HG03469 (cell line): ENCODE data around the gene SPTLC3.

Experiments used
- ATAC-seq: cut with Tn5 transposase; IDR thresholded peaks from one replicate; pipeline ENCODE4 v1.9.1; 2021; ENCODE audit warnings: mild to moderate bottlenecking, moderate library complexity, moderate number of reproducible peaks; ENCODE audit not compliant: unreplicated experiment

Gene SPTLC3

GRCh38 chr20:12984069-12984765 lies 24.6 kb upstream of the SPTLC3 start:
- no peak for ATAC-seq

DNA sequence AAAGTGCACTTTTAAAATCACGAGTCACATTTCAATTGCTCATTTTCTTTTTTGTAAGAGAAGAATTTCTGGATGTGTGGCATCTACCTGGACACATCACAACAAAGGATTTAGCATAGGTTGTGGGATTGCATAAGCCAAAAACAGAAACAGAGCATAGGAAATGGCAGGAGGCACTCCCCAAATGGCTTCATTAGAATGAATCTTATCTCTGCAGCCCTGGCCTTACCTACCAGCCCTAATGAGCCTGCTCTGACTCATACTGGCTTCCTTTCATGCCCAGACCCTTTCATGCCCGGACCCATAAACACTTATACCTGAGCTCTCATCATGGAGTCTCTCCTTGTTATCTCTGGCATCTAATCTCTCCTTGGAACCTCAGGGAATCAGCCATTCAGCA lies 23.9 kb upstream of the SPTLC3 start:
- no peak for ATAC-seq

GRCh38 chr20:12987261-12987660 lies 21.5 kb upstream of the SPTLC3 start:
- ATAC-seq = no peak

DNA sequence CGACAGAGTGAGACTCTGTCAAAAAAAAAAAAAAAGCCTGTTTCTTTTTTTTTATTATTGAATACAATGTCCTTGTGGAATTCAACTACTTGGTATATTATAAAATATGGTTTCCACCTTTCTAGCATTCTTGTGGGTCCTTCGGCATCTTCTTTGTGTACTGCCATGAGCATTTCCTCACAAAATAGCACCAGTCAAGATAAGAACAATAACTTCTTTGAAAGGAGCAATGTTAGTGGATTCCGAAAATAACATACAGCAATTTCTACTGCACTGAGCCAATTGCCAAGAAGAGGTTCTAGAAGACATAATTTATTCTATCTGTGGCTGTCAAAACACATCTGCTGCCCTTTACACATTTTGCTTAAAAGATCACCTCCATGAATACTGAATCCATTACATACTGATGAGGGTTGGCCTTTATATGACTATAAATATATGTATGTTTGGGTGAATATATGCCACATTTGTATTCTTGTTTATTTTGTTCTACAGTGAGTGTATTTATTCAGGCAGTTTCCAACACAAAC lies 19.1 kb upstream of the SPTLC3 start:
- ATAC-seq = no peak

GRCh38 chr20:12997128-12997655 lies 11.6 kb upstream of the SPTLC3 start:
- ATAC-seq = no peak

- ATAC-seq = no peak
Observed at GRCh38 chr20:12998046-12998445, 10.7 kb upstream of the SPTLC3 start.

- no peak for ATAC-seq
Observed at GRCh38 chr20:12999201-12999600, 9.6 kb upstream of the SPTLC3 start.

DNA sequence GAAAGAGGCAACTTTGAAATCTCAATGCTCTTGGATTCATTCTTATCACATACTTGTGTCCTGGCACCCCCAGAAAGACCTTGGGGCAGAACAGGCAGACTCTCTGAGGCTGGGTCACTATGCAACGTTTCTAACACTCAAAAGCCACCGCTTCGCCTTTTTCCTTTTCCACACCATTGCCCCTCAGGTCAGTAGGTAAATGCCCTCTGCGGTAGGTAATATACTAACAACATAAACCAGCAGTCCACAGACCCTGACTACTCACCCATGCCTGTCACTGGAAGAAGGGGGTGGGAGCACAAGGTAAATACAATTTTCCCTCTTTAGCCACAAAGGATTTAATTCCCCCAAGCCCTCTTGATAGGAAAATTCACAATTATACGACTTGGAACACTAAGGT lies 6.5 kb upstream of the SPTLC3 start:
- no peak for ATAC-seq

DNA sequence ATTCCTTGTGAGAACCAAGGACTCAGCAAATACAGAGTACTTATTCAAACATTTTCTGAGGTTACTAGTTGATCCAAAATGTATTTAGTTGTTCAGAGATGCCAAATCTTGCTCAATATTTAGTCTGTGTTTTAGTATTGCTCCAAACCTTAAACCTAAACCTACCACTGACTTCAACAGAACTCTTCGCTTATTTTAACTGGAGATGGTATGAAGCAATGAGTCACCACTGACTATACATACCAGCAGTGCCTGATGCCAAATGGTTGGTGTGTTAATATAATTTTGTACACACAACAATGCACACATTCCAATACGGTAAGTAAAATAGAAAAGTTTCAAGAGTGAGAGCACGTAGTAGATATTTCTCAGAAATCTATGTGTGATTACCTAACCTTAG lies 1.9 kb upstream of the SPTLC3 start:
- ATAC-seq = no peak

GRCh38 chr20:13007596-13007995 lies 1.2 kb upstream of the SPTLC3 start:
- ATAC-seq = no peak

GRCh38 chr20:13009682-13010406 lies 1.1 kb downstream of the SPTLC3 start:
- peak; percentile 95 for ATAC-seq

DNA sequence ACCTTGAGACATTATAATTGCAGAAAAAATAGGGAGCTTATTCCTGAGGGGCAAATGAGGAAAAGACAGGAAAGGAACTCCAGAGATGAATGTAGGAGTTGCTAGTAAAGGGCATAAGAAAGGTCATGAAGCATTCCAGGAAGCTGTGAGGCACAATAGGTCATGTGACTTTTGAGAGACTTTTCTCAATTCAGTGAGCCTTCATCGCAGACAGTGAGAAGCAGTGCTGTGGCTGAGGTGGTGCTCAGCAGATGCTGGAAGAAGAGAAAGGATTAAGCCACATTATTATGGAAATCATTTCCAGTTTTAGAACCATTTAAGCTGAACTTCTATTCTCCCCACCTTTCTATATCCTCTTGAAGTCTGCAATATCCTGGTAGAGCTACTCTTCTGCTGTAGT lies 4.1 kb downstream of the SPTLC3 start:
- no peak for ATAC-seq

- ATAC-seq = no peak
Observed at GRCh38 chr20:13013411-13013810, 4.6 kb downstream of the SPTLC3 start.

DNA sequence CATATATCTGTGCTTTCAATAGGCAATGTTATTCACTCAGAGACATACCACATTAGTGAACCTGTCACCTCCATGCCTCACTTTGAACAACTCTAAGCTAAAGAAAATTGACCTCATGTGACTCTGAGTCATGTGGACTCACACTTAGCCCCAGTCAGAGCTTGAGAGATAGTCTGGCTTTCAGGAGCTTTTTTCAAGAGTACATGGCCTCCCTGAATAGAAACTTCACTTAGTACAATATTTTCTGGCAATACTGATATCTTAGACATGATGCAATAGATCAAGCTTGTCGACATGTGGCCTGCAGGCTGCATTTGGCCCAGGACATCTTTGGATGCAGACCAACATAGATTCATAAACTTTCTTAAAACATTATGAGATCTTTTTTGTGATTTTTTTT lies 8.5 kb downstream of the SPTLC3 start:
- ATAC-seq = no peak

- no peak for ATAC-seq
Observed at GRCh38 chr20:13017883-13018535, 9.2 kb downstream of the SPTLC3 start.

DNA sequence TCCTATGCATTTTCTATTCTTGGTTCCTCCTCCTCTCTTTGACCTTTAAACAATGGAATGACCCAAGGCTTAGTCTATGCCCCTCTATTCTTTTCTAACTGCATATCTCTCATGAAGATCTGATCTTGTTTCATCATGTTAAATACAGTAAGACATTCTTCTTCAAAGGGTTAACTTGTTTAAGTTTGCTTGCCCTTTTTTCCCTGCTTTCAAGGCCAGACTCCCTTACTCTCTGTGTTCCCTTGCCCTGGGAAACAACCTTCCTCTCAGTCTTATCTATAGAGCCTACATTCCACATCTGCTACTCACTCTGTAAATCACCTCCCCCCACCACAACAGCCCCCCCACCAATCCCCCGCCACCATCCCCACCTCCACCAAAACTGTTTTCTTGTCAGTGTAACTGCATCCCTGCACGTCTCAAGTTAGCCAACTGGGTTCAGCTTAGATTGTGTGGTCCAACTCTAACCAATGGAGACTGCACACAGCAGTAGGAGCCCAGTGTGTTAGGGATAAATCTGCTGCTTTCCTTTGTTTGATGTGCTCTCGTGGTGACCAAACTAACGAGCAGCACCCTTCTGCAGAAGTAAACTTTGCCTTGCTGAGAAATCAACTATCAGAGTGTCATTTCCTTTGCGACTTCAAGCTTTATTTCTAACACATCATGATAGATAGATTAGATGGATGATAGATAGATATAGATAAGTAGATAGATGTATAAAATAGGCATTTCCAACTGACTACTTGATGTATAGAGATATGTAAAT lies 12.6 kb downstream of the SPTLC3 start:
- no peak for ATAC-seq

GRCh38 chr20:13022401-13023155 lies 13.8 kb downstream of the SPTLC3 start:
- peak; percentile 45 for ATAC-seq

DNA sequence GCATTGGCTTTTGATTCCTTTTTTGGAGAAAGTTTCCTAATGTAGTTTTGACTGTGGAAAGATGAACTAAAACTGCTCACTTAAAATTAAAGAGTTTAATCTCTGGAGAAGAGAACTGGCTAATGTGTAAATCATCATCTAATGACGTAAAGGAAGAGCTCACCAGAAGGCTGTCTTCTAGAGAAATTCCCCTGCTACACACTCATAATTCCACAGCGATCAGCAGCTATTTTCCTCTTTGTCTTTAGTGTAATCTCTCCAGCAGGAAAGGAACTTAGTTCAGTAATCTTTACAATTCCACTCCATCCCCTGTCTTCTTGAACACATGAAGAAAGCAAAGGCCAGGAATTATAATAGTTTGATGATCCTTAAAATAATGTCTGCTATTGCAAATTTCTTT lies 15.8 kb downstream of the SPTLC3 start:
- no peak for ATAC-seq

DNA sequence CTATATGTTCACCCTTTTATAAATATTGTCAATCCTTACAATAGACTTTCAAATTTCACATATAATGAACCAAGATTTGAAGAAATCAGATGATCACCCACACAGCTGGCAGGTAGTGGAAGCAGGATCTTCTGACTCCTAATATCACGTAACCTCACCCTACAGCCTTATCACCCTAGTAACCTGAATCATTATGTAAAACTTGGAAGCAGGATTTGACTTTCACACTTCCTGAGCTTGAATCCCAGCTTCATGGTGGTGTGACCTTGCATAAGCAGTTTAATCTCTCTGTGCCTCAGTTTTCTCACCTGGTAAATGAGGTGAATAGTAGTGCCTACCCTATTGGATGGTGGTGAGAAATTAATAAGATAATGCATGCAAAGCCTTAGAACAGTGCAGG lies 16.4 kb downstream of the SPTLC3 start:
- ATAC-seq = no peak

- no peak for ATAC-seq
Observed at GRCh38 chr20:13028001-13028400, 19.2 kb downstream of the SPTLC3 start.
